HG03521 (cell line): ENCODE measurements around the gene ZNF677.
"Not testable (repeated sequence)": the region's sequence is repeated elsewhere in the genome, so short reads cannot be mapped to it uniquely, and the experiment has no call there.

Experiments used
- ATAC-seq: cut with Tn5 transposase; IDR thresholded peaks from one replicate; pipeline ENCODE4 v1.9.1; 2021; ENCODE audit warnings: mild to moderate bottlenecking, moderate library complexity; ENCODE audit not compliant: unreplicated experiment

Gene ZNF677

DNA sequence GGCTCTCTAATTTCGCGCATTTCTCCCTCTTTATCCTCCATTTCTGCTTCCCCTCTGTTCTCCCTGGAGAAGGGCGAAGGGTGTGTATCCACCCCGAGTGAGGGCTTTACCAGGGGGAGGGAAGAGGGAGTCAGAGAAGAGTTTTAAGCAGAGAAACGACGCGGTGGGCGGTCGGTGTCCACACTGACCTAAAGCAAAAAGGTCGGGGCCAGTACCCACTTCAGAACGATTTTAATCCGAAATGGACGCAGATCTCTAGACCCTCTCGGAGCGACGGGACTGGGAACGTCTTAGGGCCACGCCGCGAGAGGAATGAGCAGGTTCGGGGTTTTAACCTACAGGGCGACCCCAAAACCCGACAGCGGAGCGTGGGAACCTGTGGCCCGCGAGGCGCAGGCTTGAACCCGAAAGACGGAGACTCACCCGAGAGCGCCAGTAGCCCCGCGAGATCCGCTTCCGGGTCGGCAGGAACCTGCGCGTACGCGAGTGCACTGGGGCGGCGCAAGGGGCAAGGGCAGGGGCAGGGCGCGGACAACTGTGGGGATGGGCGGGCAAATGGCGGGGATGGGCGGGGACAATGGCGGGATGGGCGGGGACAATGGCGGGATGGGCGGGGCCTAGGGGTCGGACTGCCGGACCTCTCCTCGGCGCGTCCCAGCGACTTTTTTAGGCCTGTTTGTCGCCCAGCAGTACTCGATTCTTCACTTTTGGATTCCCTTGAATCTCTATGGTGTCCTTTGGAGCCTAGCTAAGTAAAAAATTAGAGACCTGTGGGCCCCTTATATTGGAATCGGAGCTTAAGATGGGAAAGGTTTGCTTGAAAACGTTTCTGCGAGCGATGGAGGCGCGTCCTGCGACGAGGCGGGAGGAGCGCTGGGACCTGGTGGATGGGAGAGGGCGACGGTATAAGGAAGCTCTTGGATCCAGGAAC is at the start of gene ZNF677:
Gene ZNF677 (minus strand): TSS at position 463 of the 931 bp plus-strand sequence. CDS start 3,323 bp downstream, outside the sequence.
- no peak for ATAC-seq

DNA sequence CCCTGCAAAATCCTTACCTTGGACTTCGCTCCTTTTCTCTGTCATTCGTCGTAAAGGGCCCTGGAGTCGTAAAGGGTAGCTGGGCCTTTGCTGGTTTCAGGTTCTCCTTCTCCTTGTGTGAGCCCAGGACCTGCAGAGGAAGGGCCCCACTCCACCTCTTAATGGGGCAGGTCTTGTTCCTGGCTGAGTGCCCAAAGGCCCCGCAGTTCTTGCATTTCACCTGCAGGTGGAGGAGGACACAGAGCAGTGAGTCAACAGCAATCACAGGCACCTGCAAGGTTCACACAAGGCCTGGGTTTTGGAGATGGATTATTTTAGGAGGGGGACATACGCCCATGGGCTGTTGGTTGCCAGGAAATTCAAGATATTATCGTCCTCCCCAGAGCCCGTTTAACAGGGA is 46.7 kb upstream of the ZNF677 start:
- not testable (repeated sequence) for ATAC-seq

DNA sequence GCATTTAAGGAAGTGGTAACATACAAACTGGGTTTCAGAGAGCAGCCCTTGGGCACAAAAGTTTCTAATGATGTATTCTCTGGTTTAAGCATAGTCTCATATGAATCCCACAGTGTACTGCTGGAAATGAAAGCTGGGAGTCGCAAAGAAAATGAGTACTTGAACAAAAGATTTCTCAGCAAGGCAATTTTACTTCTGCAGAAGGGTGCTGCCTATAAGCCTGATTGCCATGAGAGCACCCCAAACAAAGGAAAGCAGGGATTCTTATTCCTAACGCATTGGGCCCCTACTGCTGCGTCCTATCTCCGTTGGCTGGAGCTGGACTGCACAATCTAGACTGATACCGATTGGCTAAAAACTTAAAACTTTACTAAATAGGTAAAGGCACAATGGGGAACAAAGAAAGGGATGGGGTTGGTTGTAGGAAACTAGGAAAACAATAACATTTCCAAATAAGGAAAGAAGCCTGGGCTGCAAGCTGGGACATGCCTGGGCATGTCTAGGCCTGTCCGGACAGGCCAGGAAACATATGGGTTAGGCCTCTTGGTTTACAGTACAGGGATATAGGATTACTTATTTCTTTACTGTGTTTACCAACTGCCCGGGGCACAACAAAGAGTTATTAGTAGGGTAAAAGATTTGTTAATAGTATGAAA is 40.2 kb upstream of the ZNF677 start:
- no peak for ATAC-seq

DNA sequence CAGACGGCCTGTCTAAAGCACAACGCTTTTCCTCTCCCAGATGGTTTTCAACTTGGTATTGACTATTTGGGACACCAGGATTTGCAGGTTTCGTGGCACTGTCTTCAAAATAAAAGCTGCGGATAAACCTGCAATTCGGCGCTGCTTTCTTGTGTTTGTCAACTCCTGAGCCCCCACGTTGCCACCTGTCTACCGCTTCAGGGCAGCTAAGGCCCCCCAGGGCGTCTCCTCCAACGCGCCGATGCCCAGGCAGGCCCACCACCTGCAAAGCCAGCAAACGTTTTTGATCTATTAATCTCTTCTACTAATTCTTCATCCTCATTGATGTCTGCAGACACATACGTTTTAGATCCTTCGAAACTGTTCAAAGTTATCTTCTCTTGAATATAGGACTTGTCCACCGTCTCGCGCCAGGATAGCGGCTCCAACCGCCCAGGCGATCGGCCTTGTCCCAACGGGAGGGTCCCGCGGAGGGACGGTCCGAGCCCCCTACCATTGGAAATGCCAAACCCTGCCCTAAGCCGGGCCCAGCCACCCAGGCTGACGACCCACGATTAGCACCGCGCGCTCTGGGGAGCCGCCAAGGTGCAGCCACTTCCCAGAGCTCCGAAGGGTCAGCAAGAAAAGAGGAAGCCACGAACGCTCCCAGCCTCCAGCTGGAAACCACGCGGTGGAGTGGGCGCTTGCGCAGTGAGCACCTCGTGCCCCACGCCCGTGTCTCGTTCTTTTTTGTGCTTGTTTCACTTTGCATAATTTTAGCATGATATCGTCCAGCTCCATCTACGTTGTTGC is 36.3 kb upstream of the ZNF677 start:
- ATAC-seq: no peak

DNA sequence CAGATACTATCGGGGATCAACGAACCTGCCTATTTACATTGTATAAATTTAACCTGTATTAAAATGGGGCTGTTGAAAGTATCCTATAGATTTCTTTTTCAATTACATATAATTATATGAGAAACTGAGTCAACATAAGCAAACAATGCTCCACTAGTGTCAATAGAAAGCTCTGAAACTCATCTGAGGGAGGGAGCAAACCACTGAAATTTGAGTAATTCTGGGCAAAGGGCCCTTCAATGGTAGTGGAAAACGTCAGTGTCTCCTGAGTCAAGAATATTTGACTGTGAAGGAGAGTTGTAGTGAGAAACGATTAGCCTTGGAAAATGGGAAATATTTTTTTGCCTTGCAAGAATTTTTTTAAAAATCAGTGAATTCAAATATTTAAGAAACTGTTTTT is 30.4 kb upstream of the ZNF677 start:
- no peak for ATAC-seq

DNA sequence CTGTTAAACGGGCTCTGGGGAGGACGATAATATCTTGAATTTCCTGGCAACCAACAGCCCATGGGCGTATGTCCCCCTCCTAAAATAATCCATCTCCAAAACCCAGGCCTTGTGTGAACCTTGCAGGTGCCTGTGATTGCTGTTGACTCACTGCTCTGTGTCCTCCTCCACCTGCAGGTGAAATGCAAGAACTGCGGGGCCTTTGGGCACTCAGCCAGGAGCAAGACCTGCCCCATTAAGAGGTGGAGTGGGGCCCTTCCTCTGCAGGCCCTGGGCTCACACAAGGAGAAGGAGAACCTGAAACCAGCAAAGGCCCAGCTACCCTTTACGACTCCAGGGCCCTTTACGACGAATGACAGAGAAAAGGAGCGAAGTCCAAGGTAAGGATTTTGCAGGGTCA is 27.3 kb upstream of the ZNF677 start:
- ATAC-seq: not testable (repeated sequence)

DNA sequence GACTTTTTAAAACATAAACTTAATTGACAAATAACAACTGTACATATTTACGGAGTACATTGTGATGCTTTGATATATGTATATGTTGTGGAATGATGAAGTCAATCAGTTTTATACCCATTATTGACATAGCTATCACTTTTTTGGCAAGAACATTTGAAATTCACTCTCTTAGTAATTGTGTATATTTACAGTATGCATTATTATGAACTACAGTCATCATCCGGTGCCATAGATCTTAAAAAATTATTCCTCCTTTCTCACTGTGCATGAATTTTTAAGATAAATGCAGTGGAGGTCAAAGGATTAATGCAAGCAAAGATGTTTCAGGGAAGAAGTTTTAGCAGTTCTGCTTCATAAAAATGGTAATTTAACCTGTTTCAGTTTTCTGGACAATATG is 20.8 kb upstream of the ZNF677 start:
- no peak for ATAC-seq

DNA sequence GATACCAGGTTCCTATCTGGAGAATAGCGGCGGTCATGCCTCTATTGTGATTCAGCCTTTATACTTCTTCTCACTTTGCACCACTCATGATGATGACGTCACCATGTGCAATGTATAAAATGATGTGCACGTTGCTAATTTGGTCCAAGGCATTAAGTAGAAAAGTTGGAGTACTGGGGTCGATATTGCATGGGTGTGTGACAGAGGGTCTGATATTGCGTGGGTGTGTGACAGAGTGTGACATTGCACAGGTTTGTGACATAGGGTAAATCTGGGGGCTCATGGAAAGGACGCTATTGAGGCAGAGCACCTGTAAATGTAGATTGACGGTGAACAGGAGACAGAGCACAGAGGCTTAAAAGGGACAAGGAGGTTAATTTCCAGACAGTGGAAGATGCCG is 17.4 kb upstream of the ZNF677 start:
- ATAC-seq: no peak

DNA sequence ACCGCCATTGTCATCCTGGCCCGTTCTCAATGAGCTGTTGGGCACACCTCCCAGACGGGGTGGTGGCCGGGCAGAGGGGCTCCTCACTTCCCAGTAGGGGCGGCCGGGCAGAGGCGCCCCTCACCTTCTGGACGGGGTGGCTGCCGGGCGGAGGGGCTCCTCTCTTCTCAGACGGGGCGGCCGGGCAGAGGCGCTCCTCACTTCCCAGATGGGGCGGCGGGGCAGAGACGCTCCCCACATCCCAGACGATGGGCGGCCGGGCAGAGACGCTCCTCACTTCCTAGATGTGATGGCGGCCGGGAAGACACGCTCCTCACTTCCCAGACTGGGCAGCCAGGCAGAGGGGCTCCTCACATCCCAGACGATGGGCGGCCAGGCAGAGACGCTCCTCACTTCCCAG is 15.2 kb upstream of the ZNF677 start:
- not testable (repeated sequence) for ATAC-seq

DNA sequence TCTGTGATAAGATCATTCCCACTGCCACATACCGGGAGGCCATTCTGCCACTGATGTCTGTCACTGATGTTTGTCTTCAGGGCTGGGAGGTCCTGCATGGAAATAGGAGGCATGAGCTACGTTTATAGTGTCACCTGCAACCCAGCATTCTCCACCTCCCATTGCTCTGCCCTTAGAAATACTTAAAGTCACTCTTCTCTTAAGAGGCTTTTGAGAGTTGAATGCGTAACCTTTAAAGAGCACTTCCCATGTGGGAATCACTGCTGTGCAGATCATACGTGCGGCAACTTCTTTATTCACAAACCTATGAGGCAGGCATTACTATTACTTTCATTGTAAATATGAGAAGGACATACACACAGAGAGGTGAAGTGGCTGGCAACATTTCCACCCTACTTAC is 12.9 kb upstream of the ZNF677 start, which contains the start of gene VN1R4:
Gene VN1R4 (minus strand): TSS at position 101 of the 400 bp plus-strand sequence. CDS start 58 bp downstream, at position 43.
- not testable (repeated sequence) for ATAC-seq

DNA sequence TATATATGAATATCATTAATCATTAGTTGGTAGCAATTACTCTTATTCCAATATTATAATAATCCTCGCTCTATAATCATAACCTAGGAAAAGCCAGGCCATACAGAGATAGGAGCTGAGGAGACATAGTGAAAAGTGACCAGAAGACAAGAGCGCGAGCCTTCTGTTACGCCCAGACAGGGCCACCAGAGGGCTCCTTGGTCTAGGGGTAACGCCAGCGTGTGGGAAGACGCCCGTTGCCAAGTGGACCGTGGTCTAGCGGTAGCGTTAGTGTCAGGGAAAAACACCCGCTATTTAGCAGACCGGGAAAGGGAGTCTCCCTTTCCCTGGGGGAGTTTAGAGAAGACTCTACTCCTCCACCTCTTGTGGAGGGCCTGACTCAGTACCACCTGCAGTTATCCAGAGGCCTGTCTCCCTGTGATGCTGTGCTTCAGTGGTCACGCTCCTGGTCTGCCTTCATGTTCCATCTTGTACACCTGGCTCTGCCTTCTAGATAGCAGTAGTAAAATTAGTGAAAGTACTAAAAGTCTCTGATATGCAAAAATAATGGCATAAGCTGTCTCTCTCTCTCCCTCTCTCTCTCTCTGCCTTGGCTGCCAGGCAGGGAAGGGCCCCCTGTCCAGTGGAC is 3.2 kb upstream of the ZNF677 start, which contains the start of gene VN1R2:
Gene VN1R2 (plus strand): TSS at position 578 of the 628 bp plus-strand sequence. CDS start 84 bp downstream, outside the sequence.
- ATAC-seq: not testable (repeated sequence)

DNA sequence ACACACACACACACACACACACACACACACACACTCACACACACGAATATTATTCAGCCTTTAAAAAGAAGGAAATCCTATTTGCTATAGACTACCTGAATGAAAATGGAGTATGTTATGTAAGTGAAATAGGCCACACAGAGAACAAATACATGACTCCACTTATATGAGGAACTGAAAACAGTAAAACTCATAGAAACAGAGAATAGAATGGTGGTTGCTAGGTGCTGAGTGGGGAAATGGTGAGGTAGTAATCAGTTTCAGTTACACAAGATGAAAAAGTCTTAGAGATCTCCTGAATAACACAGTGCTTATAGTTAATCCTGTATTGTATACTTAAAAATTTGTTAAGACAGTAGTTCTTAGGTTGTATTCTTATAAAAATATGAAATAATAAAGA is 8.2 kb downstream of the ZNF677 start:
- no peak for ATAC-seq

DNA sequence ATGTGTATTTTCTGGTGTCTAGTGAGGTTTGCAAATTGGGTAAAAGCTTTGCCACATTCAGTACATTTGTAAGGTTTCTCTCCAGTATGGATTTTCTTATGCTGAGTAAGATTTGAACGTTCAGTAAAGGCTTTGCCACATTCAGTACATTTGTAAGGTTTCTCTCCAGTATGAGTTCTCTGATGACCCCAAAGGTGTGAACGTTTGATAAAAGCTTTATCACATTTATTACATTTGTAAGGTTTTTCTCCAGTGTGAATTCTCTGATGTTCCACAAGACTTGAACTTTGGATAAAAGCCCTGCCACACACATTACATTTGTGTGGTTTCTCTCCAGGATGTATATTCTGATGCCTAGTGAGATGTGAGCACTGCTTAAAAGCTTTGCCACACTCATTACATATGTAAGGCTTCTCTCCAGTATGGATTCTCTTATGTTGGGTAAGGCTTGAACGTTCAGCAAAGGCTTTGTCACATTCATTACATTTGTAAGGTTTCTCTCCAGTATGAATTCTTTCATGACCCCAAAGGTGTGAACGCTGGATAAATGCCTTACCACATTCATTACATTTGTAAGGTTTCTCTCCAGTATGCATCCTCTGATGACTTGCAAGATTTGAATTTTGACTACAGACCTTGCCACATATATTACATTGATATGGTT is 17.4 kb downstream of the ZNF677 start:
- ATAC-seq: no peak

DNA sequence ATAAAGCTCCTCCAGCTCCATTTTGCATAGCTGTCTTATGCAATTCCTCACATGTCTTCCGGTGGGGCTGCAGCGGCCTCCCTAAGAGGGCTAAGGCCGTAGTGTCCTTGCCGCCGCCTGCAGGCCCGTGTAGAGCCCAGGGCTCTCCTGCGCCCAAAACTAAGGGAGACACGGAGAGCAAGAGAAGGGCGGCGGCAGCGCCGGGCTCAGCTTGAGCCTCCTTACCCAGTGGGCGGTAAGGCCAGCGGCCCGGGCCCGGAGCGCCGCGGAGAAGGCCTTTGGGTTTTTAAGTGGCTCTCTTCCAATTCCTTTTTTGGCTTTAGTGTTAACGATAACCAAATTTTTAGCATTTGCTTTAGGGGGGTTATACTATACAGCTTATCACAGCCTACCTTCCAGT is 30.1 kb downstream of the ZNF677 start:
- no peak for ATAC-seq

DNA sequence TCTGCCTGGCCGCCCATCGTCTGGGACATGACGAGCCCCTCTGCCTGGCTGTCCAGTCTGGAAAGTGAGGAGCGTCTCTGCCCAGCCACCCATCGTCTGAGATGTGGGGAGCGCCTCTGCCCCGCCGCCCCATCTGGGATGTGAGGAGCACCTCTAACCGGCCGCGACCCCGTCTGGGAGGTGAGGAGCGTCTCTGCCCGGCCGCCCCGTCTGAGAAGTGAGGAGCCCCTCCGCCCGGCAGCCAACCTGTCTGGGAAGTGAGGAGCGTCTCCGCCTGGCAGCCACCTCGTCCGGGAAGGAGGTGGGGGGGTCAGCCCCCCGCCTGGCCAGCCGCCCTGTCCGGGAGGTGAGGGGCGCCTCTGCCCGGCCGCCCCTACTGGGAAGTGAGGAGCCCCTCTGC is 32.0 kb downstream of the ZNF677 start:
- not testable (repeated sequence) for ATAC-seq

DNA sequence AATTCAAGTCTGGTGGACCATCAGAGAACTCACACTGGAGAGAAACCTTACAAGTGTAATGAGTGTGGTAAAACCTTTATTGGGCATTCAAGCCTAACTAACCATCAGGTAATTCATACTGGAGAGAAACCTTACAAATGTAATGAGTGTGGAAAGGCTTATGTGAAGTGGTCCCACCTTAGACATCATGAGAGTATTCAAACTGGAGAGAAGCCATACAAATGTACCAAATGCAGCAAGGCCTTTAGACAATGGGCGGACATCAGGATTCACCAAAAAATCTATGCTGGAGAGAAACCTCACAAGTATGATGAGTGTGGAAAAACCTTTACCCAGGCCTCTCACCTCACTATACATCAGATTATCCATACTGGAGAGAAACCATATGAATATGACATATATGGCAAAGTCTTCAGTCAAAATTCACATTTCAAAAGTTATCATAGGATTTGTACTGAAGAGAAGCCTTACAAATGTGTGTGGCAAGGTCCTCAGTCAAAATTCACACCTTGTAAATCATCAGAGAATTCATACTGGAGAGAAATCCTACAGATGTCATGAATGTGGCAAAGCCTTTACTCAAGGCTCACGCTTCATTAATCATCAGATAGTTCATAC is 41.9 kb downstream of the ZNF677 start:
- no peak for ATAC-seq

DNA sequence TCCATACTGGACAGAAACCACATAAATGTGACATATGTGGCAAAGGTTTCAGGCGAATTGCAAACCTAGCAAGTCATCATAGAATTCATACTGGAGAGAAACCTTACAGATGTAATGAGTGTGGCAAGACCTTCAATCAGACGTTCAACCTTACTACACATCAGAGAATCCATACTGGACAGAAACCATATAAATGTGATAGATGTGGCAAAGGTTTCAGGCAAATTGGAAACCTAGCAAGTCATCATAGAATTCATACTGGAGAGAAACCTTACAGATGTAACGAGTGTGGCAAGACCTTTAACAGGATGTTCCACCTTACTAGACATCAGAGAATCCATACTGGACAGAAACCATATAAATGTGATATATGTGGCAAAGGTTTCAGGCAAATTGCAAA is 43.1 kb downstream of the ZNF677 start:
- not testable (repeated sequence) for ATAC-seq

DNA sequence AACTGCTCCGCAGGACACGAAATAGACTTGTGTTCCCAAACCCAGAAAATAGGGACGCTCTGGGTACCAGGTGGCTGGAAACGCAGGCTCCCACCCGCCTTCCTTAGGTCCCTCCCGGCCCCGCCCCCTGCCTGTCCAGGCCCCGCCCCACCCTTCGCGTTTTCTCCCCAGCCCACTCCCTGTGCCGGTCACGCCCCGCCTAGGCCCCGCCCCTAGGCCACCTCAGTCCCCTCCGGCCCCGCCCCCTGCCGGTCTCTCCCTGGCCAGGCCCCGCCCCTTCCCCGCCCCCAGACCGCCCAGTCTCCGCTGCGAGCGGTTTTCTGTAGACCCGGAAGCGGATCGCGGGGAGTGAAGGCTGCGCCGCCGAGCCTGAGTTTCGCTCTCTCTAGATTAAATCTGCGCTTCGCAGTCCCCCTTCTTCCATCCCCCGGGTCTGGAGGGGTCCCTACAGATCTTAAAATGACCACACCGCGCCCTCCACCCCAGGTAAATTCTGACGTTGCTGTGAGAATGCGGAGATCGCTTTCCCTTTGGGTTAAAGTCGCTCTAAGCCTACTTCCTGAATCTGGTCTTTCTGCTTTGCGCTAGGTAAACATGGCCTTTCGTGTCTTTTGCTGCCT is 57.8 kb downstream of the ZNF677 start:
- no peak for ATAC-seq

DNA sequence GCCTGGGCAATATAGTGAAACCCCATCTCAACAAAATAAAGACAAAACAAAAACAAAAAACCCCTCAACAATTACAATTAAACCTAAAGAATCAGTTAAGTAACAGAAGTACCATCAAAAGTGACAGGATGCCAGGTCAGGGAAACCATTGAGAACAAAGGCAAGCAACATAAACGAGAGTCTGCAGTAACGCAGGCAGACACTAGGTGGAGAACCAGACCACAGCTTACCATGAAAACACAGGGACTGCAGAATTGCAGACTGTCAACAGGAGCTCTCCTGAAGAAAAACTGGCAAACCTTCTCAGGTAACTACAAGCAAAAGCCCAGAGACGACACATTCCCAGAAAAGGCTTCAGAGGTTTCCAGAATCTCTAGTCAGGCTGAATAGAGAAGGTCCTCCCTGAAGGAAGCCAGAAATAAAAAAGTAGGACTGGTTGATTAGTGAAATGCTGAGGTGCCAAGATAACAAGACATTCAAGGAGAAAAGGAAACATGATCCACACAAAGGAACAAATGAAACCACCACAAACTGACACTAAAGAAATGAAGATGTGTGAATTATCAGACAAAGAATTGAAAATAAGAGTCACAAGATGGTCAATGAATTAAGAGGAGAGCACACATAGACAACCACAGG is 59.3 kb downstream of the ZNF677 start:
- no peak for ATAC-seq
